NCI-H2081 treated with DMSO at 0.1 percent for 48 hours (cell line): ENCODE measurements around the gene PHACTR1.

ENCODE experiments used
- DNase-seq: peaks from one replicate; lab custom pipeline; 2025; lab: John Stamatoyannopoulos, UW

PHACTR1 gene

DNA sequence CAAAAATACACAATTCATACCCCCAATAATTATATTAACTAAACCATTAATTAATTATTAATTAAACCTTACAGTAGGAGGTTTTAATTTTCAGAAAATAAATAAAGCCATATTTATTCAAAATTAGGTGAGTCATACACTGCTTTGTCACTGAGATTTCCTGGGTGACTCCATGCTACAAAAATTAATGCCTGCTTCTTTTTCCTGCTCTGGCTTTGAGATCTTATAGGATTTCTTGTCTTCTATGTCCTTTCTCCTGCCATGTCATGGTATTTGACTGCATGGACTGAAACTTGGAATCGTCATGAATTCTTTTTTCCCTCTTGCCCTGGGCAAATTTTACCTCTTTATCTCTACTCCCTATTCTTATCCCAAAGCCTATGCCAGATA, 133.2 kb downstream of the PHACTR1 start:
- DNase-seq = no peak

DNA sequence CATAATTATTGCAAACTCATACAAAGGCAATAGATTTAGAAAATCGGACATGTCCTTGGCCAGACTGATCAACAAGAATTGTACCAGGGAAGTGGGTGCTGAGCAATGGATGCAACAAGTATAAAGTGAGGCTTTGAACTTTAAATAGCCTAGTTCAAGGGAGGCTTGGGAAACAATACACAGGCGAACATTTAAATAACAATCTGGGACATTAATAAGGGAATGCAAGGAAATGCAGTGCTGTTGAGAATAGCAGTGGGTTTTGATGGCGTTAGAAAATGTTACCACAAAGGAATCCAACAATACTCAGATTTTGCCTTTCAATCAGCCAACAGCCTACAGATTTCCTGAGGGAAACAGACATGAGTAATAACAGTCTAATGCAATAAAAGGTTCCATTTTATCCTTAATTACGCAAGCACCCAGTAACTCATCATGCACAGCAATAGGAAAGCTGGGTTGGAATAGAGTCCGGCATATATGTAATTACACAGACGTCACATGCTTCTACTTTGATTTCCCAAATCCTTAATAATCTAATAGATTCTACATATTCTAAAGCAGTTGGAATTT, 134.6 kb downstream of the PHACTR1 start:
- DNase-seq = no peak

DNA sequence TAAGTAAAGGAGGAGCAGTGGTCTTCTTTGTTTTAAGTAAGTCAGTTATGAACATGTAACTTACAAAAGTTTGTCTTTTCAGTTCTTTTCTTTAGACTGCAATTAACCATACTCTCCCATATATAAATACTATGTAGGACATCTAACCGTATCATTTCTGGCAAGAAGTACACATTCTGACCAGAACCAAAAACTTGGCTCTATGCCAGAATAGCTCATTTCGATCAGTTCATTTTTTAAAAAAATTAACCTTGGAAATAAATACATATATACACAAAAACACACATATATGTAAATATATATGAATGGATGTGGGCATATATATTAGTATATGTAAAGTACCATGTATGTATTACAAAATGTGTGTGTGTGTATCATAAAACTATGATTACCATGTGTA, 145.0 kb downstream of the PHACTR1 start:
- no peak for DNase-seq

DNA sequence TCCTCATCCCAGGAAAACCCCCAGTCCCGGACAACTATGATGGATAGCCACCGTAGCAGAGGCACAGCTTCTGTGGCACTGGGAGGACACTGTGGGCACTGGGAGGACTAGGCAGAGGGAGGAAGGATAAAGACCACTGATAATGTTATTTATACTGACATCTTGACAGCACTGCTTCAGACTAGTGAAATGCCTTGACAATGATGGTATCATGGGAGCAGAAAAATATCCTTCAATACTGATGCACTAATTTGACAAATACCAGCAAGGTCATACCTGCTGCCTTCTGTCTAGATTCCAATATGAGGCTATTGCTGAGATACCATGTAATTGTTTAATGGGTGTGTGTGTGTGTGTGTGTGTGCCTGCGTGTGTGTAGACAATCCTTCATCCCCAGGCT, 148.6 kb downstream of the PHACTR1 start:
- no peak for DNase-seq

DNA sequence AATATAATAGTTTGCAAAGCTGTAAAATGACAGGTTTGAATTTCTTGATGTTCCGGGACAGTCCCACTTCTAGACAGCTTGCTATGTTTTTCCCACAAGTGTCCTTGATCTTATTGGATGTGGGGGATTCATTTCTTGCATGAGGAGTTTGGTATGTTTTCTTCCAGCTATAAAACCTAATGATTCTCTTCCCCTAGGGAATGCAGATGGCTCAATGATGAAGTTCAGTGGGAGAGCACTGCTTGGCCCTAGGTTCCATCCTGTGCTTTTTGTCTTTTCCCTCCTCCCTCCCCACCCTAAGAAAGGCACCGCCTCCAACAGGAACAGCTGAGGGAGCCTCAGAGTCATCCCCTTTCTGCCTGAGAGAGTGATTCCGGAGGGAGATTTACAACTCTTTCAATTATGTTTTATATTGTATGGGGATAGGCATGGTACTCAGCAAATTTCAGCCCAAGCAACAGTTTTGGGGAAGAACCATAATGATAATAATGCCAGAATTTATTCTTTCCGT, 149.2 kb downstream of the PHACTR1 start:
- DNase-seq = no peak

DNA sequence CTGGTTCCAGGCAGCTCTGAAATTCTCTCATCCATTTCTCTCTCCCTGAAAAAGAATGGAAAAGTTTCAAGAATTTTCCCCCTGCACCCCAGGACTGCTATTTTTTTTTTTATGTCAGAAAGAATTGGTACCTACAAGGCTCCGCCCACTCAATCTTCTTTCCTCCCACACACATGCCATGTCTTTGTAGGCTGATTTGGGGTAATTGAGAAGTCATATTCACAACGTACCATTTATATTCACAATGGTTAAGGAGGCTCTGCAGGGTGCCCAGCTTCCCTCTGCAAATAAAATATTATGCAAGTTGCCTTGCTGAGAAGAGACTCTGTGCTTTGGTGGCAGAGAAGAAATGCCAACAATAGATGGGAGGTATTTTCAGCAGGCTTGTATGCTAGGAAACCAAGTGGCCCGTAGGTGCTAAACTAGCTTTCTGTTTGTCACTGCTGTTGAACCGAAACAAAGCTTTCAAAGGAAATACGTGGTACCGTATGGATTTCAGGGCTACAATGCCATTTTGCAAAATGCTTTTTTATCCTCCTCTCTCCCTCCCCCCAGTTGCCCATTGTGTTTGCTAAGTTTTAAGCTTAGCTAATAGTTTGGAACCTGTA, 150.0 kb downstream of the PHACTR1 start:
- no peak for DNase-seq

DNA sequence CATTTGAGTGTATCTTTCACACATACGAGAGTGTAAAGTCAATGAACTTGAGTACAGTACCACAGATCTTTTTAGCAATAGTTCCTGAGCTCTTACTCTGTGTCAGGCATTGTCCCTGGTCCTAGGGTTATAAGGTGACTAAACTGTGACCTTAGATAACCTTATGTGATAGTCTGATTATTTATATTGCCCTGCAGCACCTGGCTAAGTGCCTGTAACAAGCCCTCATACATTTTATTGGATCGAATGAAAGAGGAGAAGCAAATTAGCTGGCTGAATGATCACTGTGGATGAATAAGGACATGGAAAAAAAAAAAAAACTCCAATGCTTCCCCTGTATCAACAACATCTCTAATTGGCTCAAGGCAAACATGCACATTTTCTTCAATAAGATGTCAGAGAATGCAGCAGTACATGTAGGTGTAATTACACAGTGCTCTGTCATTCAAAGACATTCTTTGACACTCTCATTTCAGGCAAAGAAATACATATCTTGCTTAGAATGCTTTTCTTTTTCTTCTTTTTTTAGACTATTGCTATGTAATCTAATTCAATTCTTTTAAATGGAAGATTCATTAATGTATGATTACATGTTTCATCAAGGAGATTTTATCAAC, 153.4 kb downstream of the PHACTR1 start:
- DNase-seq = no peak

DNA sequence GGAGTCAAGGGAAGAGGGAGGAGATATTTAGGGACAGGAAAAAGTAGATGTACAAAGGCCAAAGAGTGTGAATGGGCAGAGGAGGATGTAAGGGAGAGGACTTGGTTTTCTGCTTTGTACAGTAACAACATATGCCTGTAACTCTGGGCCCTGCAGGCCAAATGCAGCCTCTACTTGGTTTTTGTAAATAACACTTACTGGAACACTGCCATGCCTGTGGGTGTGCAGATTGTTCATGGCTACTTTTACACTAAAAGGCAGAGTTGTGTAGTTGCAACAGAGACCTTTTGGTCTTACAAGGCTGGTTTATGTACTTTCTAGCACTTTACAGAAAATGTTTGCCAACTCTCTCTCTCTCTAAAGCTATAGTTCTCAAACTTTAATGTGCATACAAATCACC, 157.1 kb downstream of the PHACTR1 start:
- no peak for DNase-seq

DNA sequence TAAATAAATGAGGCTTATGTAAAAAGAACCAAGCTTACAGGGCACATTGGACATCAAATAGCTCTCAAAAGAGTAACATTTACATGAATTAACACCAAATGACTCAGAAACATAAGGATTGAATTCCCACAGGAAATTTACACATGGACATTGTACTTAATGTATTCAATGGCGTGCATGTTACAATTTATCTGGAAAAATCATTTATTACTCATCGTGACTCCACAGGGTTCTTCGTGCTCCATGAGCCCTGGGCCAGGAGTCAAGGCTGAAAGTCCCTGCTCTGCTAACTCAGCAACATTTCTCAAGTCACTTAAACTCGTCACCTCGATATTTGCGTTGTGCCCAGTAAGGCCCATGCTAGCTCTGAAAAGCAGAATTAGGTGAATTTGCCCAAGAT, 158.5 kb downstream of the PHACTR1 start:
- no peak for DNase-seq

DNA sequence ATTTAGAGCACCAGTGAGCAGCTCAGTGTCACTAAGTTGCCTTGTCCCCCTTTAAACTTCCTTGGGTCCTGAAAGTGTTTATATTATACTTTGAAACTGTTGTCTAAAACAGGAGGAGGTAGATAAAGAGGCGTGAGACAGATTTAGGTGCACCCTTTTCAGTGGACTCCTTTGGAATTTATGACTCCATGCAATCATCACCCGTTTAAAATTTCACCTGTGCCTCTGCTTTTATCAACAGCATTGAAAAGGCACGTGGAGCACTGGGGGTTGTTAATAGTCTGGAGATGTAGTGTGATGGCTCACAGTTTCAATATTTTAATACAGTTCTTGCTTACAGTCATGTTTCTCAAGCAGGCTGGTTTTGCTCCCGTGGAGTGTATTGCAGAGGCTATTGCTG, 162.2 kb downstream of the PHACTR1 start:
- no peak for DNase-seq

DNA sequence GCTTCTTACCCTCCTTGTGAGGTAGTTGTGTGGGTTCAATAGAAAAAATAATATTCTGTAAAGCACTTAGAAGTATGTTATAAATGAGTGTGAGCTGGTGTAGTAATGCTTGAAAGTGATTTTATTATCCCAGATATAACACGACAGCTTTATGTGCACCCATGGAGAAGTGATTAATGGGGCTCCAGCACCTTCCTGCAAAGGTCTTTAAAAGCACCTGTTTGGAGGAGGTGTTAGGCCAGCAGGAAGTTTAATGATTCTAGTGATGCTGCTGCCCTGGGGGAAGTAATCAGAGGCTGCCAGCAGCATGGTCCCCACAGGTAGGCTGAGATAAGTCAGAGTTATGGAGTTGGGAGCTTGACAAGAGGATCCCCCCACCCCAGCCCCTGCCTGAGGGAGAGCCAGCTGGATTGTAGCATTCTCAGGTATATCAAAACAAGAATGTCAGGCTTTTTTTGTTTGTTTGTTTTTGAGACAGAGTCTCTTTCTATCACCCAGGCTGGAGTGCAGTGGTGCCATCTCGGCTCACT, 166.3 kb downstream of the PHACTR1 start:
- no peak for DNase-seq

DNA sequence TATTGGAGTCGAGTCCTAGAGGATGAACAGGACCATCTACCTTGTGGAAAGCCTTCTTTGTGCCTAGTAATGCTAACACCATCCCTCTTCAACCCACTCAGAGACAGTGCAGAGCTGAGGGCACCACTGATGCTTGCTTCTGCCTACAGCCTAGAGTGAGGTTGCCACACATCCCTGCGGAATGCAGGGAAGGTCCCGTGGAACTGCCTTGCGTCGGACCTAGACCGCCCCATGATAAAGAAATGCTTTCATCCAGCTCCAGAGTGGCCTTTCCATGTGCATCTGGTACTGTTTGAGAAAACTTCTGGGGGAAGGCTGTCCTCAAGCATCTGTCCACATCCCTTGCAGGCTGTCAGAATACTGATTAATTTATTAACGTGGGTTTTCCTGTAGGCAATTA, 168.4 kb downstream of the PHACTR1 start:
- DNase-seq = no peak

DNA sequence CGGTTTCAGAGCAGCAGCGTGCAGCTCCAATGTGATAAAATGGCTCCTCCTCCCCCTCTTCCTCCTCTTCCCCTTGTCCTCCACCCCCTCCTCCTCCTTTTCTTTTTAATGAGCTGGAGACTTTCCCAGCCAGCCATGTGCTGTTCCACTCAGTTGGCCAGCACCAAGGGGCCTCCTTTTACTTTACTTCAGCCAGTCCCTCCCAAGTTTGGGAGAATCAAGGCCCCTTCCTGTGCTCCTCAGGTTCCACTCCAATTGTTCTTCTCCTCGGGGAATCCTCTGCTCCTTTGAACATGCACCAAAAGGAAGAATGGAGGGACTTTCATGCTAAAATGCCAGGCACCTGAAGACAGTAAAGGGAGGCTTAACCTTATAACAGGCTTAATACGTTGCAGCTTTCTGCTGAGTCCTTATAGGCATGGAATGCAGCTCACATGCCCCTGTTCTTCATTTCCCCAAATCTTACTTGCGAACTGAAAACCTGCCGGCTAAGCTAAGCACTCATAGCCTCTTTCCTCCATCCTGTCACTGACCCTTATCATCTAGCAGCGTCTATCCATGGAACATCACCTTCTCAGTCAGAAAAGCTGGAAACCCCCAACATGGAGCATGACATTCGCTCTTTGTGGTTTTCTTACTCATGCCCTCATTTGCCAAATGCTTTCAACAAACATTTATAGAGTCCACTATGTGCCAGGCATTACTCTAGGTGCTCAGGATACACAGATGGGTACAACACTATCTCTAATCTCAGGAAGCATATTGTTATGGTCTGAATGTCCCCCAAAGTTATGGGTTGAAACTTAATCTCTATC, 170.6 kb downstream of the PHACTR1 start:
- DNase-seq = no peak

DNA sequence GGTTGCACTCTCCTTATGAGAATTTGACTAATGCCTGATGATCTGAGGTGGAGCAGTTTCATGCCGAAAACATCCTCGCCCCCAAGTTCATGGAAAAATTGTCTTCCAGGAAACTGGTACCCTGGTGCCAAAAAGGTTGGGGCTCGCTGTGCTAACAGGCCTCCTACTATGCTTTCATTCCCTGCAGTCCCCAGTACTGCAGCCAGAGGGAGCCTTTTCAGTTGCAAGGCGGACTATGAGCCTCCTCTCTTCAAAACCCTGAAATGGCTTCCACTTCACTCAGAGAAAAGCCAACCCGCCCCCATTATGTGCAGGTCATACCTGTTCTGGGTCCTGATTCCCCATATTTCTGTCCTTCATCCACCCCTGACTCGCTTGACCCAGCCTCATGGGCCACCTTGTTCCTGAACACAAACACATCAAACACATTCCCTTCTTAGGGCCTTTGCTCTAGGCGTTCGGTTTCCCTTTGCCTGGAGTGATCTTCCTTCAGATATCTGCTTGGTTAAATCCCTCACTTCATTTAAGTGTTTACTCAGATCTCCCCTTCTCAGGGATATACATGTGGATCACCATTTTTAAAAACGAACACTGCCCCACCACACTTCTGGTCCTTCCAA, 173.7 kb downstream of the PHACTR1 start:
- no peak for DNase-seq

DNA sequence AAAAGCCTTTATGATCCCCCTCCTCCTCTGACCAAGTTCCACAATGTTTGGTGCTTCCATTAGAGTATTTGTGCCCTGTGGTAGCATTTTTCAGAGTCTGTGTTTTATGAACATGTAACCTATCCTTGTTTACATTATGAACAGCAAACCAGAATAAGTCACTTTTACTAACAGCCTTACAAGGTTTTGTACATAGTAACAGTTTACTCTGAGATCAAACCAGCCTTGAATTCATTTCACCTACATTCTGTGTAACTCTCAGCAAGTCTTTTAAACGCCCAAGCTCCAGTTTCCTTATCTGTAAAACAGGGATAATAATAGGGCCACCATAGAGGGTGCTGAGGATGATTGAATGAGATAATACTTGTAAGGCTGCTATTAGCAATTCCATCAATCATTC, 175.0 kb downstream of the PHACTR1 start:
- no peak for DNase-seq

DNA sequence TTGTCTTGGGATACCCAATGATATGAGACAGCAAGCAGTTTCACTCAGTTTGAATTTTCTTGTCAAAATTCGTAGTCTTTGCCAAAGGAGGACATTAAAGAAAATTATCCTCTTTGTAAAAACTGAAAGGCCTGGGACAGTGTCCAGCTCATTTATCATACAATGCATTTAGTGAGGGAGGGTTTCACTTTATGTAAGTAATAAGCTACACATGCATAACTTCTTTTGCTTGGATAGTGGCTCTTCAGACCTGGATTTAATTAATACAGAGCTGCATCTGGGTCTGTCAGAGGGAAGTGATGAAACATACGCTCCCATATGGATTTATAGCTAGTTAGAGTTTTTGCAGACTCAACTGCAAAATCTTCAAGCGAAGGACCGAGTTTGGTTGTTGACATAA, 175.6 kb downstream of the PHACTR1 start:
- DNase-seq = no peak

DNA sequence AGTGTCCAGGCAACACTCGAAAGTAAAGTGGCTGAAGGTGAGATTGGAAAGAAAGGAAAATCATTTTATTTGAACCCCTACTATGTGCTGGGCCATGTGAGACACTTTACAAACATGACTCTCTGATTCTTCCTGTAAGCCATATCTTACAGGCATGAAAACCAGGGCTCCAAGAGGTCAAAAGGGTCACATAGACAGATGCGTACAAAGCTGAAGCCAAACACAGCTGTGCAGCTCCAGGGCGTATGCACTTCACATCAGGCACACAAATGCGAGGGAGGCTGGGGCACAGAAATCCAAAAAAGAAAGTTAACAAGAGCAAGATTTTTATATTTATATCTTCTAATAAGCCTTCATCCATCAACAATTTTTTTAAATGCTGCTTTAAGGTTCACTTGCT, 176.5 kb downstream of the PHACTR1 start:
- no peak for DNase-seq

DNA sequence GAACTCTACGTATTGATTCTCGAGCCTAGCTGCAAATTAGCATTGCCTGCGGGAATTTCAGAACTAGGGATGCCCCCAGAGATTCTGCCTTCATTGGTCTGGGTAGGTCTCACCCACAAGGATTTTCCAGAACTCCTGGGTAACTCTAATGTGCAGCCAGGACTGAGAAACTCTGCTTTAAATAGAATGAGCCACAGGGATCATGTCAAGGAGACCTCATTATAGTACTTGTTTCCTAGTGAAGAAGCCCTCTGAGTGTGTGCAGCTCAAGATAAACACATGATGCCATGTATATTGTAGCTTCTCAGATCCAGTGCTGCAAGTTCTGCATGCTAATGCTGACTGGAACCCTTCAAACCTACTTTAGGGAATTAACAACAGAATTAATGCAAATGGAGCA, 179.2 kb downstream of the PHACTR1 start:
- no peak for DNase-seq

DNA sequence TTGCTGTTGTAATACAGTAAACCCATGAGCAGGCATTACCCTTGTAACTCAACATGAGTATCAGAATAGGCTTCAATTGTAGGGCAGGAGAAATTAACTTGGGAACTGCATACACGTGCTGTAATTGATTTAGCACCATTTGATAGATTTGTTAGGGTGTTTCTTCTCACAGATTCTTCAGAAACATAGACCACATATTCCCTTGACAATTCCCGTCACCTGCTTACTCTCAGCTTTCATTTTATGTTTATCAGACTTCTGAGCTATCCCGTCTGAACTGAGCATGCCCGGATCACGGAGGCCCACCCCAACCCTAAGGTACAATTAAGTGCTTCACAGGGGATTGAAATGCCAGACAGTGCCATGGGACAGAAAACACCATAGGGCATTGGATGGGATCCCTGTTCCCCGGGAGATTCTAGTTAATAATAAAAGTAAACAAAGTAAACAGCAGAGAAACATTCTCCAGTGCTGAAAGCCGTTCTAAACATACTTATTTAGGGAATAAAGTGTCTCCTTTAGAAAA, 179.7 kb downstream of the PHACTR1 start:
- no peak for DNase-seq

DNA sequence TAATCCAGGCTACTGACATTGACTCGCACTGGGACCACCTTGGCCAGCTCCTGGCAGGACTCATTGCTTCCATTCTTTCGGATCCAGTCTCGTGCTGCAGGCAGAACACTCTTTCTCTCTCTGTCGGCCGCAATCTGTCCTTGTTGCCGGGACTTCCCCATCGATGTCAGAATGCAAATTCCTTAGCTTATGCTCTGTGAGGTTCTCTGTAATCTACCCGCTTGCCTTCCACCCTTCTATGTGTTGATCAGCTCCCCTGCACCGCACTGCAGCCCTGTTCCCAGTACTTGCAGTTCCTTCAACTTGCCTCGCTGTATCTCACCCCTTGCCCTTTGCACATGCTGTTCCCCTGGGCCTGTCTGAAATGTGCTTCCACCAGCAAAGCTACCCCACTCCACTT, 182.0 kb downstream of the PHACTR1 start:
- DNase-seq = no peak

DNA sequence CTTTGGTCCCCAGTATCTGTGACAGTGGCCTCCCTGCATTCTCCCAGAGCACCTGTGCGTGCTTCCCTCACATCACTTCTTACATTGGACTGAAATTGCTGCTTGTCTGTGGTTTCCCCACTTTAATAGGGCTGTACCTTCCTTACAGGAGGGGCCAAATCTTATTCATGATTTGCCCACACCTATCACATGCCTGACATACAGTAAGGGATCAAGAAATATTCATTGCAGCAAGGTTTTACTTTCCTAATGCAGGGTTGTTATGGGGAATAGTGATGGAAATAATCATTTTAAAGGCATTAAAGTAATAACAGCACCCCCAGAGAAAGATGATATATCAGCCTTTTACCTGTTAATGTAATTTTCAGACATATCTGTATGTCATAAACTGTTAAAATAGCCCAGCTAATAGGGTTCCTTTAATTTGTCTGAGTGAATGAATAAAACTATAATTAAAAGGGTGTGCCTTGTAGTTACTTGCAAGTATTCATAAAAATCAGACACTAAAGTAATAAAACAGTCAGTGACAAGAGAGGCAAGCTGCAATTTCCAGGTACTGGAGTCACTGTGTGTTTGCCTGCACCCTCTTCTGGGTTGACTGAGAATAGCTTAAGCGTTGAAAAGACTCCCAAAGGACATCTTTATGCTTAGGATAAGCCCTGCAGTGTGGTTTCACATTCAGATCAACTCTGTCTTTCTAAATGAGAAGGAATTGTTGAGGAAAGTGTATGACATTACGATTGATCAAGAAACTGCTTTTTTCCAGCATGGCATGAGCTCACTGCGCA, 182.7 kb downstream of the PHACTR1 start:
- no peak for DNase-seq
